ENCODE data around the gene ZC3H18.

DNA sequence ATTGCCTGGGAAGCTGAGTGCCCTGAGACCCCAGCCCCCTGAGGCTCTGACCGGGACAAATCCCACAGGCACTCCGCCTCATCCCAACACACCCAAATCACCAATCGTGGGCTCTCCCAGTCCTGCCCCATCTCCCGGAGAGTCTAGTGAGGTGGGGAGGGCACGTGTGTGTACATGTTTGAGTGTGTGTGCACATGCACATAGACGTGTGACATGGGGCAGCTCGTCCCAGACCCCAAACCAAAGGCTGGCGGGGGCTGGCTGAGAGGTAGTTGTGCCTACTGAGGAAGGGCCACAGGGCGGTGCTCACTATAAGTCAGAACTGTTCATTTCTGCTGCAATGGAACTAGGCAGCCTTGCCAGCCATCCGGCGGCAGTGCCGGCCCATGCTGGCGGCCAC, 107.5 kb downstream of the ZC3H18 start:
- TF ChIP-seq ZBTB7A (IDR thresholded peaks at IDR 0.05; ENCODE audit: low read depth) (no peak), RAD21 (IDR thresholded peaks at IDR 0.05; ENCODE audit: low read depth) (no peak), CREB1 (IDR thresholded peaks at IDR 0.05; ENCODE audit: low read depth) (no peak), YY1 (IDR thresholded peaks at IDR 0.05; ENCODE audit: low read depth) (no peak), EP300 (IDR thresholded peaks at IDR 0.05; ENCODE audit: borderline replicate concordance) (no peak), FOXM1 (IDR thresholded peaks at IDR 0.05; ENCODE audit: borderline replicate concordance, low read depth) (no peak), TAF1 (IDR thresholded peaks at IDR 0.05; ENCODE audit: low read depth) (no peak), TCF12 (IDR thresholded peaks at IDR 0.05; ENCODE audit: low read depth) (no peak)
- TF ChIP-seq, protein P1, sequence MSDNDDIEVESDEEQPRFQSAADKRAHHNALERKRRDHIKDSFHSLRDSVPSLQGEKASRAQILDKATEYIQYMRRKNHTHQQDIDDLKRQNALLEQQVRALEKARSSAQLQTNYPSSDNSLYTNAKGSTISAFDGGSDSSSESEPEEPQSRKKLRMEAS (IDR thresholded peaks at IDR 0.05), result no peak
- TF ChIP-seq, protein P2, sequence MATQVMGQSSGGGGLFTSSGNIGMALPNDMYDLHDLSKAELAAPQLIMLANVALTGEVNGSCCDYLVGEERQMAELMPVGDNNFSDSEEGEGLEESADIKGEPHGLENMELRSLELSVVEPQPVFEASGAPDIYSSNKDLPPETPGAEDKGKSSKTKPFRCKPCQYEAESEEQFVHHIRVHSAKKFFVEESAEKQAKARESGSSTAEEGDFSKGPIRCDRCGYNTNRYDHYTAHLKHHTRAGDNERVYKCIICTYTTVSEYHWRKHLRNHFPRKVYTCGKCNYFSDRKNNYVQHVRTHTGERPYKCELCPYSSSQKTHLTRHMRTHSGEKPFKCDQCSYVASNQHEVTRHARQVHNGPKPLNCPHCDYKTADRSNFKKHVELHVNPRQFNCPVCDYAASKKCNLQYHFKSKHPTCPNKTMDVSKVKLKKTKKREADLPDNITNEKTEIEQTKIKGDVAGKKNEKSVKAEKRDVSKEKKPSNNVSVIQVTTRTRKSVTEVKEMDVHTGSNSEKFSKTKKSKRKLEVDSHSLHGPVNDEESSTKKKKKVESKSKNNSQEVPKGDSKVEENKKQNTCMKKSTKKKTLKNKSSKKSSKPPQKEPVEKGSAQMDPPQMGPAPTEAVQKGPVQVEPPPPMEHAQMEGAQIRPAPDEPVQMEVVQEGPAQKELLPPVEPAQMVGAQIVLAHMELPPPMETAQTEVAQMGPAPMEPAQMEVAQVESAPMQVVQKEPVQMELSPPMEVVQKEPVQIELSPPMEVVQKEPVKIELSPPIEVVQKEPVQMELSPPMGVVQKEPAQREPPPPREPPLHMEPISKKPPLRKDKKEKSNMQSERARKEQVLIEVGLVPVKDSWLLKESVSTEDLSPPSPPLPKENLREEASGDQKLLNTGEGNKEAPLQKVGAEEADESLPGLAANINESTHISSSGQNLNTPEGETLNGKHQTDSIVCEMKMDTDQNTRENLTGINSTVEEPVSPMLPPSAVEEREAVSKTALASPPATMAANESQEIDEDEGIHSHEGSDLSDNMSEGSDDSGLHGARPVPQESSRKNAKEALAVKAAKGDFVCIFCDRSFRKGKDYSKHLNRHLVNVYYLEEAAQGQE (IDR thresholded peaks at IDR 0.05; ENCODE audit: low read depth), result no peak
- TF ChIP-seq, protein P3, sequence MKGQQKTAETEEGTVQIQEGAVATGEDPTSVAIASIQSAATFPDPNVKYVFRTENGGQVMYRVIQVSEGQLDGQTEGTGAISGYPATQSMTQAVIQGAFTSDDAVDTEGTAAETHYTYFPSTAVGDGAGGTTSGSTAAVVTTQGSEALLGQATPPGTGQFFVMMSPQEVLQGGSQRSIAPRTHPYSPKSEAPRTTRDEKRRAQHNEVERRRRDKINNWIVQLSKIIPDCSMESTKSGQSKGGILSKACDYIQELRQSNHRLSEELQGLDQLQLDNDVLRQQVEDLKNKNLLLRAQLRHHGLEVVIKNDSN (IDR thresholded peaks at IDR 0.05), result no peak
